Esophagus muscularis mucosa (tissue), 4 donors: Measurements from ENCODE around the gene DRC7.

Source experiments
- CTCF ChIP-seq, 3 experiments: fragments of 200-600 bp in 2 of 3; fragments of 450-650 bp in 1 of 3; sonication (generic) in 2 of 3; IDR thresholded peaks; one replicate each; pipeline ENCODE4 v1.5.1; 2017 to 2019; ENCODE audit warnings: antibody characterized with exemption in 3 of 3, mild to moderate bottlenecking in 2 of 3, moderate library complexity in 1 of 3
- EP300 ChIP-seq: sonication (generic); formaldehyde crosslinking; IDR thresholded peaks from one replicate; pipeline ENCODE4 v1.6.1; 2017; ENCODE audit warnings: antibody characterized with exemption
- POLR2A ChIP-seq: fragments of 450-650 bp; IDR thresholded peaks from one replicate; pipeline ENCODE4 v1.6.1; 2017; ENCODE audit warnings: antibody characterized with exemption, moderate library complexity, mild to moderate bottlenecking, low read depth
- POLR2AphosphoS5 ChIP-seq, 2 donors: sonication (generic); formaldehyde crosslinking; IDR thresholded peaks; one replicate each; pipeline ENCODE4 v1.6.1; 2017; ENCODE audit warnings: antibody characterized with exemption in 2 of 2

GRCh38 chr16:57692636-57693035 lies 2.0 kb upstream of the DRC7 start:
- TF ChIP-seq POLR2AphosphoS5 (IDR thresholded peaks at IDR 0.05): no peak
- no peak for TF ChIP-seq CTCF (IDR thresholded peaks at IDR 0.05)
- TF ChIP-seq EP300: no peak
- TF ChIP-seq POLR2A: no peak
